ENCODE data around the gene MAIP1.

MAIP1 gene

GRCh38 chr2:199928226-199928625 is 27.2 kb upstream of the MAIP1 start:
- Histone ChIP-seq H3K27me3 (ENCODE audit: control insufficient read depth in 3 of 3, insufficient read depth in 3 of 3, low read depth in 1 of 3, low read length in 3 of 3) (no peaks in the 10 kb centered on the region), H3K27ac (replicated peaks; ENCODE audit: low read length) (no peak overlapping the region), H3K23ac (ENCODE audit: low read depth, low read length, poor library complexity) (no peak overlapping the region), H3K79me1 (ENCODE audit: low read depth, low read length) (no peaks in the 10 kb centered on the region), H2BK12ac (ENCODE audit: low read length) (no peak overlapping the region), H3K18ac (ENCODE audit: low read length) (no peak overlapping the region), H2BK120ac (ENCODE audit: low read depth, low read length) (no peak overlapping the region), H3K36me3 (replicated peaks in 1 of 2; ENCODE audit: control insufficient read depth in 2 of 2, insufficient read depth in 2 of 2, low read length in 2 of 2) (peaks cover 6 to 89% of the 10 kb centered on the region in 2 donors), H3K9me3 (replicated peaks in 1 of 2; ENCODE audit: control insufficient read depth in 2 of 2, insufficient read depth in 1 of 2, low read depth in 1 of 2, low read length in 2 of 2) (no peaks in the 10 kb centered on the region), H4K8ac (ENCODE audit: low read depth, low read length) (no peak overlapping the region), H2AFZ (ENCODE audit: low read length) (no peak overlapping the region), H4K91ac (ENCODE audit: low read depth, low read length, poor library complexity) (no peak overlapping the region), H3K14ac (ENCODE audit: low read length) (no peak overlapping the region), H3K4ac (ENCODE audit: low read length) (no peak overlapping the region), H3K4me2 (ENCODE audit: insufficient read depth, low read length, poor library complexity, severe bottlenecking) (no peak overlapping the region), H3K4me1 (ENCODE audit: control insufficient read depth in 2 of 2, insufficient read depth in 1 of 2, low read depth in 1 of 2, low read length in 2 of 2) (no peaks in the 10 kb centered on the region), H2BK5ac (ENCODE audit: low read length) (no peak overlapping the region), H3K4me3 (ENCODE audit: low read length in 2 of 2) (no peak overlapping the region), H2BK15ac (ENCODE audit: low read length) (no peak overlapping the region), H2AK5ac (ENCODE audit: low read depth, low read length) (no peak overlapping the region), H3K9ac (ENCODE audit: low read depth, low read length, poor library complexity) (no peak overlapping the region)
- DNase-seq (ENCODE audit: low spot score), result no peak
- no CpG with 5 or more reads among the region's 2 CpGs for WGBS, 2 donors (ENCODE audit: extremely low coverage in 2 of 2, insufficient read length in 2 of 2, insufficient replicate concordance in 1 of 2)

- no peak overlapping the region for H2AK5ac ChIP-seq (ENCODE audit: low read depth, low read length)
Measured at GRCh38 chr2:199928626-199929025, 26.8 kb upstream of the MAIP1 start.

GRCh38 chr2:199929262-199929661 is 26.1 kb upstream of the MAIP1 start:
- Histone ChIP-seq H2BK15ac (ENCODE audit: low read length) (no peak overlapping the region), H3K36me3 (replicated peaks in 1 of 2; ENCODE audit: control insufficient read depth in 2 of 2, insufficient read depth in 2 of 2, low read length in 2 of 2) (peaks cover 6 to 95% of the 10 kb centered on the region in 2 donors), H2AK5ac (ENCODE audit: low read depth, low read length) (no peak overlapping the region), H3K9me3 (replicated peaks in 1 of 2; ENCODE audit: control insufficient read depth in 2 of 2, insufficient read depth in 1 of 2, low read depth in 1 of 2, low read length in 2 of 2) (no peaks in the 10 kb centered on the region), H2BK5ac (ENCODE audit: low read length) (no peak overlapping the region), H4K8ac (ENCODE audit: low read depth, low read length) (no peak overlapping the region), H3K14ac (ENCODE audit: low read length) (no peak overlapping the region), H2BK12ac (ENCODE audit: low read length) (no peak overlapping the region), H3K9ac (ENCODE audit: low read depth, low read length, poor library complexity) (no peak overlapping the region), H3K4me1 (ENCODE audit: control insufficient read depth in 2 of 2, insufficient read depth in 1 of 2, low read depth in 1 of 2, low read length in 2 of 2) (no peaks in the 10 kb centered on the region), H3K4ac (ENCODE audit: low read length) (no peak overlapping the region), H3K27me3 (ENCODE audit: control insufficient read depth in 3 of 3, insufficient read depth in 3 of 3, low read depth in 1 of 3, low read length in 3 of 3) (no peaks in the 10 kb centered on the region), H3K79me1 (ENCODE audit: low read depth, low read length) (no peaks in the 10 kb centered on the region), H3K4me3 (ENCODE audit: low read length in 2 of 2) (no peak overlapping the region), H3K23ac (ENCODE audit: low read depth, low read length, poor library complexity) (no peak overlapping the region), H2AFZ (ENCODE audit: low read length) (no peak overlapping the region), H3K4me2 (ENCODE audit: insufficient read depth, low read length, poor library complexity, severe bottlenecking) (no peak overlapping the region), H4K91ac (ENCODE audit: low read depth, low read length, poor library complexity) (no peak overlapping the region), H3K27ac (replicated peaks; ENCODE audit: low read length) (no peak overlapping the region), H3K18ac (ENCODE audit: low read length) (no peak overlapping the region), H2BK120ac (ENCODE audit: low read depth, low read length) (no peak overlapping the region)
- no CpG with 5 or more reads among the region's 2 CpGs for WGBS, 2 donors (ENCODE audit: extremely low coverage in 2 of 2, insufficient read length in 2 of 2, insufficient replicate concordance in 1 of 2)
- no peak for DNase-seq (ENCODE audit: low spot score)

More at GRCh38 chr2:199928626-199929025, 26.8 kb upstream of the MAIP1 start:
- H4K91ac ChIP-seq (ENCODE audit: low read depth, low read length, poor library complexity), result no peak overlapping the region
- H3K27ac ChIP-seq (replicated peaks; ENCODE audit: low read length), result no peak overlapping the region
- H3K4me1 ChIP-seq (ENCODE audit: control insufficient read depth in 2 of 2, insufficient read depth in 1 of 2, low read depth in 1 of 2, low read length in 2 of 2), result no peaks in the 10 kb centered on the region
- H3K9me3 ChIP-seq (replicated peaks in 1 of 2; ENCODE audit: control insufficient read depth in 2 of 2, insufficient read depth in 1 of 2, low read depth in 1 of 2, low read length in 2 of 2), result no peaks in the 10 kb centered on the region
- no peaks in the 10 kb centered on the region for H3K27me3 ChIP-seq (ENCODE audit: control insufficient read depth in 3 of 3, insufficient read depth in 3 of 3, low read depth in 1 of 3, low read length in 3 of 3)
- no peak overlapping the region for H3K4me3 ChIP-seq (ENCODE audit: low read length in 2 of 2)
- no peak overlapping the region for H2BK12ac ChIP-seq (ENCODE audit: low read length)
- H3K79me1 ChIP-seq (ENCODE audit: low read depth, low read length), result no peaks in the 10 kb centered on the region
- no peak overlapping the region for H4K8ac ChIP-seq (ENCODE audit: low read depth, low read length)
- H3K4ac ChIP-seq (ENCODE audit: low read length), result no peak overlapping the region
- peaks cover 6 to 93% of the 10 kb centered on the region in 2 donors for H3K36me3 ChIP-seq (replicated peaks in 1 of 2; ENCODE audit: control insufficient read depth in 2 of 2, insufficient read depth in 2 of 2, low read length in 2 of 2)
- H3K4me2 ChIP-seq (ENCODE audit: insufficient read depth, low read length, poor library complexity, severe bottlenecking), result no peak overlapping the region
- H3K23ac ChIP-seq (ENCODE audit: low read depth, low read length, poor library complexity), result no peak overlapping the region
- H3K14ac ChIP-seq (ENCODE audit: low read length), result no peak overlapping the region
- DNase-seq (ENCODE audit: low spot score), result no peak
- H3K18ac ChIP-seq (ENCODE audit: low read length), result no peak overlapping the region
- H2BK5ac ChIP-seq (ENCODE audit: low read length), result no peak overlapping the region
- no peak overlapping the region for H2AFZ ChIP-seq (ENCODE audit: low read length)
- H3K9ac ChIP-seq (ENCODE audit: low read depth, low read length, poor library complexity), result no peak overlapping the region
- H2BK15ac ChIP-seq (ENCODE audit: low read length), result no peak overlapping the region
- no peak overlapping the region for H2BK120ac ChIP-seq (ENCODE audit: low read depth, low read length)

GRCh38 chr2:199932312-199932855 is 23.0 kb upstream of the MAIP1 start:
- H3K79me1 ChIP-seq (ENCODE audit: low read depth, low read length), result no peaks in the 10 kb centered on the region
- no peak overlapping the region for H2AK5ac ChIP-seq (ENCODE audit: low read depth, low read length)
- no peak overlapping the region for H3K4me3 ChIP-seq (ENCODE audit: low read length in 2 of 2)
- no peak overlapping the region for H3K23ac ChIP-seq (ENCODE audit: low read depth, low read length, poor library complexity)
- no peaks in the 10 kb centered on the region for H3K27me3 ChIP-seq (ENCODE audit: control insufficient read depth in 3 of 3, insufficient read depth in 3 of 3, low read depth in 1 of 3, low read length in 3 of 3)
- H3K18ac ChIP-seq (ENCODE audit: low read length), result no peak overlapping the region
- peaks cover 4 to 95% of the 10 kb centered on the region in 2 donors for H3K36me3 ChIP-seq (replicated peaks in 1 of 2; ENCODE audit: control insufficient read depth in 2 of 2, insufficient read depth in 2 of 2, low read length in 2 of 2)
- H4K91ac ChIP-seq (ENCODE audit: low read depth, low read length, poor library complexity), result no peak overlapping the region
- no peak overlapping the region for H2BK15ac ChIP-seq (ENCODE audit: low read length)
- H4K8ac ChIP-seq (ENCODE audit: low read depth, low read length), result no peak overlapping the region
- no peaks in the 10 kb centered on the region for H3K4me1 ChIP-seq (ENCODE audit: control insufficient read depth in 2 of 2, insufficient read depth in 1 of 2, low read depth in 1 of 2, low read length in 2 of 2)
- no peak overlapping the region for H3K4me2 ChIP-seq (ENCODE audit: insufficient read depth, low read length, poor library complexity, severe bottlenecking)
- H3K27ac ChIP-seq (replicated peaks; ENCODE audit: low read length), result no peak overlapping the region
- no peak overlapping the region for H3K9ac ChIP-seq (ENCODE audit: low read depth, low read length, poor library complexity)
- WGBS, 2 donors (ENCODE audit: extremely low coverage in 2 of 2, insufficient read length in 2 of 2, insufficient replicate concordance in 1 of 2), result no CpG with 5 or more reads among the region's 4 CpGs
- no peak overlapping the region for H3K14ac ChIP-seq (ENCODE audit: low read length)
- no peak overlapping the region for H2BK5ac ChIP-seq (ENCODE audit: low read length)
- no peak overlapping the region for H3K4ac ChIP-seq (ENCODE audit: low read length)
- H2BK120ac ChIP-seq (ENCODE audit: low read depth, low read length), result no peak overlapping the region
- H2AFZ ChIP-seq (ENCODE audit: low read length), result no peak overlapping the region
- H3K9me3 ChIP-seq (replicated peaks in 1 of 2; ENCODE audit: control insufficient read depth in 2 of 2, insufficient read depth in 1 of 2, low read depth in 1 of 2, low read length in 2 of 2), result no peaks in the 10 kb centered on the region
- no peak overlapping the region for H2BK12ac ChIP-seq (ENCODE audit: low read length)
- DNase-seq (ENCODE audit: low spot score), result no peak

Data from neuronal stem cell (in vitro differentiated cells).